ENCODE data around the gene MAPKAP1.

The MAPKAP1 gene

GRCh38 chr9:125742657-125743056 lies 35.6 kb upstream of the MAPKAP1 start:
- no peak for TF ChIP-seq CTCF (IDR thresholded peaks at IDR 0.05; ENCODE audit: borderline replicate concordance, control extremely low read depth, extremely low read depth, insufficient read depth, missing control alignments)
- DNase-seq (ENCODE audit: low spot score), result no peak
- in situ Hi-C loops (cut with MboI; ENCODE audit: low sequenced_read_pairs, unreplicated experiment), result loop anchor here (25.0 kb wide), 1 partner anchor 330 kb away; no protein-coding TSS in a partner anchor

GRCh38 chr9:125739436-125739835 lies 32.4 kb upstream of the MAPKAP1 start:
- DNase-seq (ENCODE audit: low spot score), result no peak
- no peak for TF ChIP-seq CTCF (IDR thresholded peaks at IDR 0.05; ENCODE audit: borderline replicate concordance, control extremely low read depth, extremely low read depth, insufficient read depth, missing control alignments)
- in situ Hi-C loops (cut with MboI; ENCODE audit: low sequenced_read_pairs, unreplicated experiment), result loop anchor here (25.0 kb wide), 1 partner anchor 327 kb away; no protein-coding TSS in a partner anchor

- DNase-seq (ENCODE audit: low spot score), result no peak
- TF ChIP-seq CTCF (IDR thresholded peaks at IDR 0.05; ENCODE audit: borderline replicate concordance, control extremely low read depth, extremely low read depth, insufficient read depth, missing control alignments), result no peak
- in situ Hi-C loops (cut with MboI; ENCODE audit: low sequenced_read_pairs, unreplicated experiment), result loop anchor here (25.0 kb wide), 1 partner anchor 320 kb away; no protein-coding TSS in a partner anchor
Measured at GRCh38 chr9:125732562-125732961, 25.6 kb upstream of the MAPKAP1 start.

- no peak for TF ChIP-seq CTCF (IDR thresholded peaks at IDR 0.05; ENCODE audit: borderline replicate concordance, control extremely low read depth, extremely low read depth, insufficient read depth, missing control alignments)
- in situ Hi-C loops (cut with MboI; ENCODE audit: low sequenced_read_pairs, unreplicated experiment), result loop anchor here (25.0 kb wide), 1 partner anchor 318 kb away; no protein-coding TSS in a partner anchor
- DNase-seq (ENCODE audit: low spot score), result no peak
Measured at GRCh38 chr9:125730168-125730567, 23.2 kb upstream of the MAPKAP1 start.

- no peak for DNase-seq (ENCODE audit: low spot score)
- in situ Hi-C loops (cut with MboI; ENCODE audit: low sequenced_read_pairs, unreplicated experiment), result loop anchor here (25.0 kb wide), 1 partner anchor 314 kb away; no protein-coding TSS in a partner anchor
- TF ChIP-seq CTCF (IDR thresholded peaks at IDR 0.05; ENCODE audit: borderline replicate concordance, control extremely low read depth, extremely low read depth, insufficient read depth, missing control alignments), result no peak
Measured at GRCh38 chr9:125726456-125727132, 19.6 kb upstream of the MAPKAP1 start.

GRCh38 chr9:125707472-125707804 lies 430 bp upstream of the MAPKAP1 start:
- no peak for TF ChIP-seq CTCF (IDR thresholded peaks at IDR 0.05; ENCODE audit: borderline replicate concordance, control extremely low read depth, extremely low read depth, insufficient read depth, missing control alignments)
- DNase-seq (ENCODE audit: low spot score), result no peak
- in situ Hi-C loops (cut with MboI; ENCODE audit: low sequenced_read_pairs, unreplicated experiment), result no loop called here
